Astrocyte (in vitro differentiated cells and primary cell): Measurements from ENCODE around the gene SNX15.

Experiments
- CTCF ChIP-seq: IDR thresholded peaks from 2 replicates; pipeline ENCODE4 v1.5.1; 2011; ENCODE audit warnings: low read depth, mild to moderate bottlenecking, inconsistent platforms, low read length, moderate library complexity; ENCODE audit not compliant: insufficient read depth
- EZH2 ChIP-seq: IDR thresholded peaks from 2 replicates; pipeline ENCODE4 v1.6.1; 2012; ENCODE audit warnings: mild to moderate bottlenecking, low read length, inconsistent platforms; ENCODE audit not compliant: insufficient read depth

GRCh38 chr11:64996327-64996709 is 30.9 kb upstream of the SNX15 start:
- TF ChIP-seq CTCF (no peak), EZH2 (no peak)
